ENCODE results near the gene C2CD2L.

C2CD2L gene

DNA sequence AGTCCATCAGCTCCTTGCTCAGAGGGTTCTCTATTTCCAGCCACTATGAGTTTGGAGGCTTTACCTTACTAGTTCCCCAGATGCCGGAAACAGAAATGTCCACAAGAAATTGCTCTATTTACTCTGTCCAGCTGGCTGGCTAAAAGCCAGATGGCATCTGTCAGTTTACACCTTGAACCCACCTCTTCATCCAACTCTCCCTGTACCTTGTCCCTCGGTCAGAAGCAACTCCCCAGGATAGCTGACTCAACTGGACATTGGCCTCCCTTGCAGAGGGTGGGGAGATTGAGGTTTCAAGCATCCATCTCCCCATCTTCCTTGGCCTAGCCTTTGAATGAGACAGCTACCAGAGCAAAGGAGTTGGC lies 1.7 kb downstream of the C2CD2L start:
- TF ChIP-seq, protein P1, sequence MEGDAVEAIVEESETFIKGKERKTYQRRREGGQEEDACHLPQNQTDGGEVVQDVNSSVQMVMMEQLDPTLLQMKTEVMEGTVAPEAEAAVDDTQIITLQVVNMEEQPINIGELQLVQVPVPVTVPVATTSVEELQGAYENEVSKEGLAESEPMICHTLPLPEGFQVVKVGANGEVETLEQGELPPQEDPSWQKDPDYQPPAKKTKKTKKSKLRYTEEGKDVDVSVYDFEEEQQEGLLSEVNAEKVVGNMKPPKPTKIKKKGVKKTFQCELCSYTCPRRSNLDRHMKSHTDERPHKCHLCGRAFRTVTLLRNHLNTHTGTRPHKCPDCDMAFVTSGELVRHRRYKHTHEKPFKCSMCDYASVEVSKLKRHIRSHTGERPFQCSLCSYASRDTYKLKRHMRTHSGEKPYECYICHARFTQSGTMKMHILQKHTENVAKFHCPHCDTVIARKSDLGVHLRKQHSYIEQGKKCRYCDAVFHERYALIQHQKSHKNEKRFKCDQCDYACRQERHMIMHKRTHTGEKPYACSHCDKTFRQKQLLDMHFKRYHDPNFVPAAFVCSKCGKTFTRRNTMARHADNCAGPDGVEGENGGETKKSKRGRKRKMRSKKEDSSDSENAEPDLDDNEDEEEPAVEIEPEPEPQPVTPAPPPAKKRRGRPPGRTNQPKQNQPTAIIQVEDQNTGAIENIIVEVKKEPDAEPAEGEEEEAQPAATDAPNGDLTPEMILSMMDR (IDR thresholded peaks at IDR 0.05; ENCODE audit: low read depth, low read length, missing control alignments) = no peak
- DNase-seq (ENCODE audit: low read depth) = no peak
- H3K4me3 ChIP-seq (ENCODE audit: low read depth, low read length) = peak overlapping the region; percentile 76
- in situ Hi-C loops (cut with HindIII; ENCODE audit: low sequenced_read_pairs) = loop anchor here (25.0 kb wide), 1 partner anchor 178 kb away; no protein-coding TSS in a partner anchor

DNA sequence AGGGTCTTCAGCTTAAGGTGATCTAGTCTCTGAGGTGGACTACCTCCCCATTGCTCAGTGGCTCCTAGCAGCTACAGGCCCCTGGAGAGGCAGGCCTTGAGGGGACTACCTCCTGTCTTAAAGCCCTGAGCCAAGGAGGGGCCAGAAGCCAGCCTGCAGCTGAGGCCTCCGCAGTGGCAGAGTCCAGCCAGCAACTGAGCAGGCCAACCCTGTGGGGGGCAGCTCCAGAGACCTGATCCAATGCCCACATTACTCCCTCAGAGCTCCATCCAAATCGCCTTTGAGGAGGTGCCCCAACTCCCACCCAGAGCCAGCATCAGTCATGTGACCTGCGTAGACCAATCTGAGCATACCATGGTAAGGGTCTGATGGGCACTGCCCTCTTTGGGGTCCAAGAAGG lies 2.7 kb downstream of the C2CD2L start:
- TF ChIP-seq, protein P1 (IDR thresholded peaks at IDR 0.05; ENCODE audit: low read depth, low read length, missing control alignments) = no peak
- H3K4me3 ChIP-seq (ENCODE audit: low read depth, low read length) = no peak overlapping the region
- DNase-seq (ENCODE audit: low read depth) = no peak
- in situ Hi-C loops (cut with HindIII; ENCODE audit: low sequenced_read_pairs) = loop anchor here (25.0 kb wide), 1 partner anchor 177 kb away; no protein-coding TSS in a partner anchor

DNA sequence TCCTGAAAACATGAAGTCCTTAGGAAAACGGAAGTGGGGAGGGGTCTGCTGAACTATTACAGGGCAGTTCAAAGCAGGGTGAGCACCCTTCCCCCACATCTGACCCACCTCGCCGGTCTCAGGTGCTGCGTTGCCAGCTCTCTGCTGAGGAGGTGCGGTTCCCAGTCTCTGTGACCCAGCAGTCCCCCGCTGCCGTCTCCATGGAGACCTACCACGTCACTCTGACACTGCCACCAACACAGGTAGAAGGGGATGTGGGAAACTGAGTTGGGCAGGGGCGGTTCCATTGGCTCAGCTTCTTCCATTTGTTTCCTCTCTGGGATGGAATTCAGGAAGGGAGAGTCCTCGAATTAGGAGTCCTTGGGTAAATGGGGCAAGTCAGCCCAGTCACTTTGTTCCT lies 3.3 kb downstream of the C2CD2L start:
- DNase-seq (ENCODE audit: low read depth) = no peak
- H3K4me3 ChIP-seq (ENCODE audit: low read depth, low read length) = no peak overlapping the region
- TF ChIP-seq, protein P1 (IDR thresholded peaks at IDR 0.05; ENCODE audit: low read depth, low read length, missing control alignments) = no peak
- in situ Hi-C loops (cut with HindIII; ENCODE audit: low sequenced_read_pairs) = loop anchor here (25.0 kb wide), 1 partner anchor 177 kb away; no protein-coding TSS in a partner anchor

DNA sequence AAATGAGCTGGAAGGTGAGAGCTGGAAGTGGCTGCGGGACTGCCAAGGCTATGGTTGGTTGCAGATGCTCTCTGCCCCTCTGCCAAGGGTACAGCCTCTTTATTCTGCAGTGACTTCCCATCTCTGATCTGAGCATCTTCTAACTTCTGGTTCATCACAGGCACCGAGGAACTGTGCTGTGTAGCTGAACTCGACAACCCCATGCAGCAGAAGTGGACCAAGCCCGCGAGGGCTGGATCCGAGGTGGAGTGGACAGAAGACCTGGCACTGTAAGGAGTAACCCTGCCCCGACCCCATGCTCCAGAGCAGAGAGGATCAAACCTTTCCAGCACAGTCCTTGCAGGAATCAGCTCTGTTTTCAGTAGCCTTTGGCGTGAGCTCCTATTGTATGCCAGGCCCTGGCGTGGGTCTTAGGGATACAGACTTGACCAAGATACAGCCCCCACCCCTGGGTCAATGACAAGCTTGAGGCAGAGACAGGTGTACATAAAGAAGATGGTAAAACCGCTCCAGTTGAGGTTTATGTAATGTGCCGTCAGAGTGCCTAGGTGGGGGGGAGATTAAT lies 4.3 kb downstream of the C2CD2L start:
- H3K4me3 ChIP-seq (ENCODE audit: low read depth, low read length) = no peak overlapping the region
- in situ Hi-C loops (cut with HindIII; ENCODE audit: low sequenced_read_pairs) = loop anchor here (25.0 kb wide), 1 partner anchor 176 kb away; no protein-coding TSS in a partner anchor
- TF ChIP-seq, protein P1 (IDR thresholded peaks at IDR 0.05; ENCODE audit: low read depth, low read length, missing control alignments) = no peak
- DNase-seq (ENCODE audit: low read depth) = no peak

DNA sequence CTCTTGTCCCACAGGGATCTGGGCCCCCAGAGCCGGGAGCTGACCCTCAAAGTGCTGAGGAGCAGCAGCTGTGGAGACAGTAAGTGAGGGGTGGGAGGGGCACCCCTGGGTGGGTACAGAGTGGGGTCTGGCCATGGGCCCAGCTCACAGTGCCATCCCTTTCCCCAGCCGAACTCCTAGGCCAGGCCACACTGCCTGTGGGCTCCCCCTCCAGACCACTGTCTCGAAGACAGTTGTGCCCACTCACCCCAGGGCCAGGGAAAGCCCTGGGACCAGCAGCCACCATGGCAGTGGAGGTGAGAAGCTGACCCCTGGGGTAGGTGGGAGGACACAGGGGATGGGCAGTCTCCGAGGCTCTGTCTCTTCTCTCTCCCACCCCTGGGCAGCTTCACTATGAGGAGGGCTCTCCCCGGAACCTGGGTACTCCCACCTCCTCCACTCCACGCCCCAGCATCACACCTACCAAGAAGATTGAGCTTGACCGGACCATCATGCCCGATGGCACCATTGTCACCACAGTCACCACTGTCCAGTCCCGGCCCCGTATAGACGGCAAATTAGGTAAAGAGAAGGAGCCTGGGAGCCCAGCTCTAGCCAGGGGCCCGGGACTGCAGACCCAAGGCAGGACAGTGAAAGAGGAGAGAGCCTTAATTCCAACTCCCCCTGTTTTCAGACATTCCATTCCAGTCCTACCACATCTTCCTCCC lies 5.3 kb downstream of the C2CD2L start:
- H3K4me3 ChIP-seq (ENCODE audit: low read depth, low read length) = no peak overlapping the region
- no peak for DNase-seq (ENCODE audit: low read depth)
- in situ Hi-C loops (cut with HindIII; ENCODE audit: low sequenced_read_pairs) = loop anchor here (25.0 kb wide), 1 partner anchor 175 kb away; no protein-coding TSS in a partner anchor
- TF ChIP-seq, protein P1 (IDR thresholded peaks at IDR 0.05; ENCODE audit: low read depth, low read length, missing control alignments) = no peak

DNA sequence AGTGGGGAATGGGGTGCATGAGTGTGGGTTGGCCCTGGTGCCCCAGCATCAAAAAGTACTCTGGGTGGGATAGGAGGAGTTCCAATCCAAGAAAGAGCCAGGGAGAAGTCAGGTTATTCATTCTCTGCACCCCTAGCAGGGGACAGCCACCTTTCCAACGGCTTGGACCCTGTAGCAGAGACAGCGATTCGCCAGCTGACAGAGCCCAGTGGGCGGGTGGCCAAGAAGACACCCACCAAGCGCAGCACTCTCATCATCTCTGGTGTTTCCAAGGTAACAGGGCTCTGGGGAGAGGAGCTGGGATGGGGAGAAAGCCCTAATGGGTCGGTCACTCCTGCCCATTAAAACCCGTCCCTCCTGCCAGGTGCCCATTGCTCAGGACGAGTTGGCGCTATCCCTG lies 6.6 kb downstream of the C2CD2L start:
- in situ Hi-C loops (cut with HindIII; ENCODE audit: low sequenced_read_pairs) = loop anchor here (25.0 kb wide), 1 partner anchor 174 kb away; no protein-coding TSS in a partner anchor
- TF ChIP-seq, protein P1 (IDR thresholded peaks at IDR 0.05; ENCODE audit: low read depth, low read length, missing control alignments) = no peak
- no peak overlapping the region for H3K4me3 ChIP-seq (ENCODE audit: low read depth, low read length)

More for the DNA sequence above, 6.6 kb downstream of the C2CD2L start:
- no peak for DNase-seq (ENCODE audit: low read depth)
